ENCODE measurements around the gene FKBP5. TPM values are rescaled to one million over a fixed set of nuclear protein-coding genes. Genes with fewer than 3 reads are reported as not detected.
"Not testable (repeated sequence)": the region's sequence is repeated elsewhere in the genome, so short reads cannot be mapped to it uniquely, and the experiment has no call there.

Gene FKBP5
- total RNA-seq, 2 experiments from 2014 or later, result 202 to 208 TPM

- Mint-ChIP-seq H3K4me1 (ENCODE audit: low read depth) (peaks cover 20% of the 10 kb centered on the region), H3K4me3 (no peak overlapping the region), H3K36me3 (ENCODE audit: low read depth) (peaks cover 3% of the 10 kb centered on the region), H3K9me3 (peaks cover 2% of the 10 kb centered on the region), H3K27ac (no peak overlapping the region), H3K27me3 (ENCODE audit: low read depth) (no peaks in the 10 kb centered on the region)
- no peak for DNase-seq
- intact Hi-C loops (cut with micrococcal nuclease), result no loop called here
- CTCF ChIA-PET, result no interaction called here
These were observed 19.1 kb upstream of the FKBP5 start for GRCh38 chr6:35707714-35708407.

DNA sequence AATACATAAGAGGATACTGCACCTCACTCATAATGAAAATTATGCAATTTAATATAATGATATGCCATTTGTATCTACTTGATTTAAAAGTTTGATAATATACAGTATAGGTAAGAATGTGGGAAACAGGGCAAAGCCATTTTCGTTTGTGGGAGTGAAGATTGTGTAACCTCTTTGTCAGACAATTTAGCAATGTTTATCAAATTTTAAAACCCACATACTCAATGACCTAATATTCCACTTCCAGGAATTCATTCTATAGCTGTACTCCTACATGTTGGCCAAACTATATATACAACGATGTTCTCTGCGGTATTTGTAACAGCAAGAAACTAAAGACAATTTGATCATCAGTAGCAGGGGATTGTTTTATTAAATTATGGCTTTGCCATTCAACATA lies 17.8 kb upstream of the FKBP5 start:
- intact Hi-C loops (cut with micrococcal nuclease), result no loop called here
- H3K9me3 Mint-ChIP-seq, result peaks cover 2% of the 10 kb centered on the region
- CTCF ChIA-PET, result interaction anchor here (0.7 to 1.3 kb wide), 2 partner anchors 30 to 106 kb away, joined by 3 to 4 read pairs; partner anchors contain the start of gene ARMC12

GRCh38 chr6:35703554-35703953 lies 14.8 kb upstream of the FKBP5 start:
- Mint-ChIP-seq H3K27ac (no peak overlapping the region), H3K36me3 (ENCODE audit: low read depth) (no peaks in the 10 kb centered on the region), H3K27me3 (ENCODE audit: low read depth) (no peaks in the 10 kb centered on the region), H3K9me3 (no peaks in the 10 kb centered on the region), H3K4me1 (ENCODE audit: low read depth) (peaks cover 4% of the 10 kb centered on the region), H3K4me3 (no peak overlapping the region)
- CTCF ChIA-PET, result interaction anchor here (0.6 kb wide), 1 partner anchor 947 kb away, joined by 3 read pairs; no protein-coding TSS in a partner anchor
- intact Hi-C loops (cut with micrococcal nuclease), result no loop called here
- DNase-seq, result no peak

More for the DNA sequence above, 17.8 kb upstream of the FKBP5 start:
- Mint-ChIP-seq H3K36me3 (ENCODE audit: low read depth) (peaks cover 3% of the 10 kb centered on the region), H3K27ac (no peak overlapping the region), H3K27me3 (ENCODE audit: low read depth) (no peaks in the 10 kb centered on the region), H3K4me3 (no peak overlapping the region), H3K4me1 (ENCODE audit: low read depth) (peaks cover 20% of the 10 kb centered on the region)
- DNase-seq, result no peak

GRCh38 chr6:35698858-35699257 lies 10.1 kb upstream of the FKBP5 start:
- Mint-ChIP-seq H3K9me3 (peaks cover 5% of the 10 kb centered on the region), H3K36me3 (ENCODE audit: low read depth) (peaks cover 3% of the 10 kb centered on the region), H3K4me1 (ENCODE audit: low read depth) (peaks cover 5% of the 10 kb centered on the region), H3K27me3 (ENCODE audit: low read depth) (no peaks in the 10 kb centered on the region), H3K27ac (no peak overlapping the region), H3K4me3 (no peak overlapping the region)
- intact Hi-C loops (cut with micrococcal nuclease), result no loop called here
- no peak for DNase-seq
- CTCF ChIA-PET, result no interaction called here

GRCh38 chr6:35698430-35698829 lies 9.7 kb upstream of the FKBP5 start:
- H3K36me3 Mint-ChIP-seq (ENCODE audit: low read depth); H3K9me3 Mint-ChIP-seq; H3K27me3 Mint-ChIP-seq (ENCODE audit: low read depth); H3K27ac Mint-ChIP-seq; DNase-seq; H3K4me1 Mint-ChIP-seq (ENCODE audit: low read depth); CTCF ChIA-PET; H3K4me3 Mint-ChIP-seq; intact Hi-C loops (cut with micrococcal nuclease): not testable (repeated sequence)

GRCh38 chr6:35694462-35694861 lies 5.7 kb upstream of the FKBP5 start:
- Mint-ChIP-seq H3K9me3 (peaks cover 5% of the 10 kb centered on the region), H3K36me3 (ENCODE audit: low read depth) (peaks cover 3% of the 10 kb centered on the region), H3K4me1 (ENCODE audit: low read depth) (peaks cover 9% of the 10 kb centered on the region), H3K27me3 (ENCODE audit: low read depth) (no peaks in the 10 kb centered on the region), H3K4me3 (no peak overlapping the region), H3K27ac (no peak overlapping the region)
- DNase-seq, result no peak
- CTCF ChIA-PET, result no interaction called here
- intact Hi-C loops (cut with micrococcal nuclease), result no loop called here

- Mint-ChIP-seq H3K27ac (no peak overlapping the region), H3K4me3 (no peak overlapping the region), H3K27me3 (ENCODE audit: low read depth) (no peaks in the 10 kb centered on the region), H3K36me3 (ENCODE audit: low read depth) (peaks cover 14% of the 10 kb centered on the region), H3K4me1 (ENCODE audit: low read depth) (peaks cover 13% of the 10 kb centered on the region), H3K9me3 (peaks cover 5% of the 10 kb centered on the region)
- intact Hi-C loops (cut with micrococcal nuclease), result no loop called here
- DNase-seq, result no peak
- CTCF ChIA-PET, result interaction anchor here (0.5 to 1.1 kb wide), 2 partner anchors 9 to 39 kb away, joined by 3 read pairs; no protein-coding TSS in a partner anchor
These were observed 2.5 kb upstream of the FKBP5 start for GRCh38 chr6:35691027-35691824.

- Mint-ChIP-seq H3K36me3 (ENCODE audit: low read depth) (peaks cover 14% of the 10 kb centered on the region), H3K27me3 (ENCODE audit: low read depth) (no peaks in the 10 kb centered on the region), H3K4me1 (ENCODE audit: low read depth) (peaks cover 15% of the 10 kb centered on the region), H3K9me3 (peaks cover 5% of the 10 kb centered on the region), H3K4me3 (no peak overlapping the region), H3K27ac (no peak overlapping the region)
- no peak for DNase-seq
- CTCF ChIA-PET, result interaction anchor here (0.5 to 2.0 kb wide), 3 partner anchors 8 to 40 kb away, joined by 3 to 7 read pairs (median 3); no protein-coding TSS in a partner anchor
- intact Hi-C loops (cut with micrococcal nuclease), result no loop called here
These were observed 1.8 kb upstream of the FKBP5 start for GRCh38 chr6:35690484-35690883.

- H3K36me3 Mint-ChIP-seq (ENCODE audit: low read depth), result peaks cover 15% of the 10 kb centered on the region
- H3K4me3 Mint-ChIP-seq; DNase-seq; H3K9me3 Mint-ChIP-seq; H3K27me3 Mint-ChIP-seq (ENCODE audit: low read depth); intact Hi-C loops (cut with micrococcal nuclease); H3K27ac Mint-ChIP-seq: not testable (repeated sequence)
- CTCF ChIA-PET, result interaction anchor here (0.7 to 2.0 kb wide), 2 partner anchors 37 to 168 kb away, joined by 3 to 7 read pairs; no protein-coding TSS in a partner anchor
- peaks cover 17% of the 10 kb centered on the region for H3K4me1 Mint-ChIP-seq (ENCODE audit: low read depth)
These were observed 1.3 kb upstream of the FKBP5 start for GRCh38 chr6:35690006-35690405.

GRCh38 chr6:35687658-35688604 lies 784 bp downstream of the FKBP5 start:
- no peaks in the 10 kb centered on the region for H3K9me3 Mint-ChIP-seq

DNA sequence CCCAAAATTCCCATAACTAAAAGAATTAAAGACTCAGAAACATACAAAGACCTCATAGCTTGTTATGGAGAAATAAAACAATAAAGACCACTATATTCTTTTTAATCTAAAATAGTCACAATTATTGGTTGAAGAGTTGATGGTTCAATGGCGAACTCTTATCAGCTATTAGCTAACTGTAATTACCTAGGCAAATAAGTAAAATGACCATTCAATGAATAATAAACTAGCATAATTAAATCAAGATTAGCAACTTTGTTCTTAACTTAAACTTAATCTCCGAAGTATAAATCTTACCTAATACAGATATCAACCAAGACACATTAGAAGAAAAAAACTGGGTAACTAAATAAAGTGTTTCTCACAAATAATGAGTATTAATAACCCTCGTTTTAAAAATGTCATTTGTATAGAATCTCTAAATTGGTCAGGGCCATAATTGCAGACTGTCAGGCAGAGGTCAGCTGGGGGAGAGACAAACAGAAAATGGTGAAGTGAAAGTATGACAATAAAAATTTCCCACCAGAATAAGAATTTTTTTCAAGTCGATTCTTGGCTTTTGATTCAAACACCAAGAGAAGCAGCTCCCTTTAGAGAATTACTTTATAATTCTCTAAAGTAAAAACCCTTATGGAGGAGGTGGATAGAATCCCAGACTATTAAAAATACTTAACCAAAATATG lies 1.7 kb downstream of the FKBP5 start:
- peak overlapping the region; percentile 94 for H3K27ac Mint-ChIP-seq
- H3K36me3 Mint-ChIP-seq (ENCODE audit: low read depth), result peaks cover 22% of the 10 kb centered on the region
- no peak for DNase-seq
- no peaks in the 10 kb centered on the region for H3K27me3 Mint-ChIP-seq (ENCODE audit: low read depth)
- CTCF ChIA-PET, result interaction anchor here (0.6 to 5.3 kb wide), 13 partner anchors 18 to 163 kb away, joined by 3 to 42 read pairs (median 4); partner anchors contain the start of gene ARMC12
- intact Hi-C loops (cut with micrococcal nuclease), result loop anchor here (1.0 to 2.0 kb wide), 4 partner anchors 23 to 102 kb away; no protein-coding TSS in a partner anchor
- H3K4me3 Mint-ChIP-seq, result peak overlapping the region; percentile 97
- H3K4me1 Mint-ChIP-seq (ENCODE audit: low read depth), result peaks cover 26% of the 10 kb centered on the region
- no peaks in the 10 kb centered on the region for H3K9me3 Mint-ChIP-seq

More at GRCh38 chr6:35687658-35688604, 784 bp downstream of the FKBP5 start:
- H3K27ac Mint-ChIP-seq, result peak overlapping the region; percentile 94
- peaks cover 19% of the 10 kb centered on the region for H3K4me1 Mint-ChIP-seq (ENCODE audit: low read depth)
- intact Hi-C loops (cut with micrococcal nuclease), result loop anchor here (1.0 to 2.0 kb wide), 6 partner anchors 19 to 103 kb away; partner anchors contain the start of gene ARMC12
- CTCF ChIA-PET, result interaction anchor here (0.6 to 5.3 kb wide), 12 partner anchors 19 to 164 kb away, joined by 3 to 42 read pairs (median 6); partner anchors contain the start of gene ARMC12
- no peaks in the 10 kb centered on the region for H3K27me3 Mint-ChIP-seq (ENCODE audit: low read depth)
- H3K4me3 Mint-ChIP-seq, result peak overlapping the region; percentile 97
- H3K36me3 Mint-ChIP-seq (ENCODE audit: low read depth), result peaks cover 22% of the 10 kb centered on the region
- DNase-seq, result peak; percentile 65

Measured in activated naive CD4-positive, alpha-beta T cell treated with anti-CD3 and anti-CD28 coated beads for 36 hours (primary cell).